WERI-Rb-1 (cell line): ENCODE measurements around the gene TM9SF4.

Experiments used
- DNase-seq: peaks from one replicate; pipeline ENCODE4 v3.0.0-alpha.2; 2020
- H3K27ac ChIP-seq: fragments of 250-450 bp; sonication (Bioruptor Pico); 2 replicates; pipeline ENCODE4 v1.5.1; 2020; ENCODE audit warnings: mild to moderate bottlenecking, moderate library complexity
- H3K27me3 ChIP-seq: fragments of 250-450 bp; sonication (Bioruptor Pico); 2 replicates; pipeline ENCODE4 v1.5.1; 2021; ENCODE audit warnings: mild to moderate bottlenecking, low read depth, moderate library complexity; ENCODE audit not compliant: insufficient read depth, severe bottlenecking
- H3K36me3 ChIP-seq: fragments of 250-450 bp; sonication (Bioruptor Pico); 2 replicates; pipeline ENCODE4 v1.5.1; 2020; ENCODE audit warnings: mild to moderate bottlenecking, moderate library complexity
- H3K4me3 ChIP-seq: 2 replicates; pipeline ENCODE4 v1.5.1; 2011; ENCODE audit warnings: low read depth, mild to moderate bottlenecking, control low read depth, low read length
- H3K9me3 ChIP-seq: fragments of 250-450 bp; sonication (Bioruptor Pico); 2 replicates; pipeline ENCODE4 v1.5.1; 2021; ENCODE audit warnings: mild to moderate bottlenecking, moderate library complexity; ENCODE audit not compliant: severe bottlenecking
- TF ChIP-seq, protein P1 (sequence below): IDR thresholded peaks from 2 replicates; pipeline ENCODE4 v1.5.1; 2011; ENCODE audit warnings: low read depth, mild to moderate bottlenecking, control low read depth, inconsistent platforms, low read length

Gene TM9SF4

DNA sequence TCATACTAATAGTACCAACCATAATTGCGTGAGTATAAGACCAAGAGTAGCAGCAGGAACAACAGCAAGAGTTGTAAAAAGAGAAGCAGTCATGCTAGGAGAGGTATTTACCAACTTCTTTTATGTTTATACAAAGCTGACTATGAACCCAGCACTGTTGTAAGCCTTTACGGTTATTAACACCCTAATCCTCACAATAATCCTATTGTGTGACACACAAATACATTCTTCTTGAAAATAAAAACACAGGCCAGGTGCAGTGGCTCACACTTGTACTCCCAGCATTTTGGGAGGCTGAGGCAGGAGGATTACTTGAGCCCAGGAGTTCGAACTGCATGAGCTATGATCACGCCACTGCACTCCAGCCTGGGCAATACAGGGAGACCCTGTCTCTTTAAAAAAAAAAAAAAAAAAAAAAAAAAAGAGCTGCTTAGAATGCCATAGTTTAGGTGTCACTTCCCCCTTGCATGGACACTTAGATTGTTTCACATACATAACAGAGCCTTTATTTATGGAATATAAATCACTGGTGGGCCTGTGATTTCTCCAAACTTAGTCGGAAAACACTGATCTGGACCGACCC lies 37.3 kb upstream of the TM9SF4 start:
- TF ChIP-seq, protein P1, sequence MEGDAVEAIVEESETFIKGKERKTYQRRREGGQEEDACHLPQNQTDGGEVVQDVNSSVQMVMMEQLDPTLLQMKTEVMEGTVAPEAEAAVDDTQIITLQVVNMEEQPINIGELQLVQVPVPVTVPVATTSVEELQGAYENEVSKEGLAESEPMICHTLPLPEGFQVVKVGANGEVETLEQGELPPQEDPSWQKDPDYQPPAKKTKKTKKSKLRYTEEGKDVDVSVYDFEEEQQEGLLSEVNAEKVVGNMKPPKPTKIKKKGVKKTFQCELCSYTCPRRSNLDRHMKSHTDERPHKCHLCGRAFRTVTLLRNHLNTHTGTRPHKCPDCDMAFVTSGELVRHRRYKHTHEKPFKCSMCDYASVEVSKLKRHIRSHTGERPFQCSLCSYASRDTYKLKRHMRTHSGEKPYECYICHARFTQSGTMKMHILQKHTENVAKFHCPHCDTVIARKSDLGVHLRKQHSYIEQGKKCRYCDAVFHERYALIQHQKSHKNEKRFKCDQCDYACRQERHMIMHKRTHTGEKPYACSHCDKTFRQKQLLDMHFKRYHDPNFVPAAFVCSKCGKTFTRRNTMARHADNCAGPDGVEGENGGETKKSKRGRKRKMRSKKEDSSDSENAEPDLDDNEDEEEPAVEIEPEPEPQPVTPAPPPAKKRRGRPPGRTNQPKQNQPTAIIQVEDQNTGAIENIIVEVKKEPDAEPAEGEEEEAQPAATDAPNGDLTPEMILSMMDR, result no peak
- no peak overlapping the region for H3K4me3 ChIP-seq
- no peak overlapping the region for H3K27ac ChIP-seq
- H3K36me3 ChIP-seq, result no peaks in the 10 kb centered on the region
- H3K9me3 ChIP-seq, result no peaks in the 10 kb centered on the region
- DNase-seq, result no peak
- H3K27me3 ChIP-seq, result no peaks in the 10 kb centered on the region

DNA sequence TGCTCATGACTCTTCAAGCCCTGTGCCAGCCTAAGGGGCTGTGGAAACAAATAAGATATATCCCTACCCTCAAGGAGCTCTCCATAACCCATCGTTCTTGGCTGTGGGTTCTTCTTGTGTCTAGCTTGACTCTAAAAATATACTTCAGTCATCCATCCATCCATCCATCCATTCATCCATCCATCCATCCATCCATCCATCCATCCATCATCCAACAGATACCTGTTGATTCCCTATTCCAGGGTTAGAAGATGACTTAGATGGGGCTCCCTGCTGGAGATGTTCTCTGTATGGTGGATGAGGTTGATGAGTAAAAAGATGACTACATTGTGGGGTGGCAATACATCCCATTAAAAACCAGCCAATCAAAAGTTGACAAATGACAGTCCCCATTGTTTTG lies 34.0 kb upstream of the TM9SF4 start:
- no peaks in the 10 kb centered on the region for H3K36me3 ChIP-seq
- H3K27me3 ChIP-seq, result no peaks in the 10 kb centered on the region
- H3K9me3 ChIP-seq, result no peaks in the 10 kb centered on the region
- no peak overlapping the region for H3K4me3 ChIP-seq
- no peak overlapping the region for H3K27ac ChIP-seq
- TF ChIP-seq, protein P1, result no peak
- no peak for DNase-seq

DNA sequence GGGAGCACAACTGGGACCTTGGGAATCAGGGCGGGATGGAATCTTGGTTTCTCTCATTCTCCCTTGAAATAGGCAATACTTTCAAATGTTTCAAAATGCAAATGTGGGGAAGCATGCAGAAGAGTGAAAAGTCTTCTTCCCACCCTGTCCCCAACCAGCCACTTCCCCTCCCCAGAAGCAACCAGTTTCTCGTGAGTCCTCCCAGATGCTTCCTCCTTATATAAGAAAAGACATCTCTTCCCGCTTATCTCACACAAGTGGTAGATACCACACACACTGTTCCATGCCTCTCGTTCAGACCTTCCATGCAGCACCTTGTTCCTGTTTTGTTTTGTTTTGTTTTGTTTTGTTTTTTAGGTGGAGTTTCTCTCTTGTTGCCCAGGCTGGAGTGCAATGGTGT lies 32.3 kb upstream of the TM9SF4 start:
- no peak overlapping the region for H3K4me3 ChIP-seq
- no peak for DNase-seq
- no peak overlapping the region for H3K27ac ChIP-seq
- no peaks in the 10 kb centered on the region for H3K9me3 ChIP-seq
- H3K27me3 ChIP-seq, result no peaks in the 10 kb centered on the region
- TF ChIP-seq, protein P1, result no peak
- H3K36me3 ChIP-seq, result no peaks in the 10 kb centered on the region

DNA sequence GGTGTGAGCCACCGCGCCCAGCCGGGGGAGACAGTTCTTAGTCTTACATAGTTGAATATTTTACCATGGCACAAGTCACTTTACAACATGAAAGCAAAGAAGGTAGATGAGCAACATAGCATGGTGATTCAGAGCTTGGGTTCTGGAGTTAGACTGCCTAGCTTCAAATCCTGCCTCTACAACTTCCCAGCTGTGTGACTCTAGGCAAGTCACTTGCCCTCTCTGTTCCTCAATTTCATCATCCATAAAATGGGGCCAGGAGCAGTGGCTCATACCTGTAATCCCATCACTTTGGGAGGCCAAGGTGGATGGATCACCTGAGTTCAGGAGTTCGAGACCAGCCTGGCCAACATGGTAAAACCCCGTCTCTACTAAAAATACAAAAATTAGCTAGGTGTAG lies 31.2 kb upstream of the TM9SF4 start:
- no peaks in the 10 kb centered on the region for H3K27me3 ChIP-seq

DNA sequence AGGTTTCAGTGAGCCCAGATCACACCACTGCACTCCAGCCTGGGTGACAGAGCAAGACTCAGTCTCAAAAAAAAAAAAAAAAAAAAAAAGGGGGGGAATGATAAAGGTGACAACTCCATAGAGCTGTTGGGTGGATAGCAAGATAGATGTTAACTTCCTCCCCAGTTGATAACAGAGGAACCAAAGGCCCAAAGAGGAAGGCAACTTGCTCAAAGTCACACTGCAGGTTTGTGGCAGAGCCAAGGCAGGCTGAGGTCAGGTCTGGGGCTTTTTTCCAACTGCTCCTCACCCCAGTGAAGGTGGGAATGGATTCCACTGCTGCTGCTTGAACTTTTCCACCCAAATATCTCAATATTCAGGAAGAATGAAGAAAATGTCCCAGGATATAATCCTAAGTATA lies 30.7 kb upstream of the TM9SF4 start:
- TF ChIP-seq, protein P1, result no peak
- Histone ChIP-seq H3K27ac (no peak overlapping the region), H3K36me3 (no peaks in the 10 kb centered on the region), H3K27me3 (no peaks in the 10 kb centered on the region), H3K4me3 (no peak overlapping the region), H3K9me3 (no peaks in the 10 kb centered on the region)
- DNase-seq, result no peak

More for the DNA sequence above, 31.2 kb upstream of the TM9SF4 start:
- H3K36me3 ChIP-seq, result no peaks in the 10 kb centered on the region
- DNase-seq, result no peak
- no peaks in the 10 kb centered on the region for H3K9me3 ChIP-seq
- H3K4me3 ChIP-seq, result no peak overlapping the region
- TF ChIP-seq, protein P1, result no peak
- H3K27ac ChIP-seq, result no peak overlapping the region

DNA sequence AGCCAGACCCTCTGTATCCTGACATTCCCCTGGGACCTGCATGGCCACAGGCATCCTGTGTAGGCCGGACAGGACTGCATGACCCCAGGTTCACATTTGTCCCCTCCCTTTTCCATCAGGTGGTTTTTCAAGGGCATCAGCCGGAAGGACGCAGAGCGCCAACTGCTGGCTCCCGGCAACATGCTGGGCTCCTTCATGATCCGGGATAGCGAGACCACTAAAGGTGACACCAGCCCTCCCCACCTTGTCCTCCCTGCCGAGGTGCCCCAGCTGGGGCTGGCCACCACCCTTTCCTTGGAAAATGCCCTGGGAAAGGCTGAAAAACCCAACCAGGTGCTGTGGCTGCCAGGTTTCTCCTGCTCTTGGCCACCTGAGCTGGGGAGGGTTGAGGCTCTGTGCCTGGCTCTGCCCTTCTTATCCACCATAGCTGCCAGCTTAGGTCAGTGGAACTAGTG lies 29.8 kb upstream of the TM9SF4 start:
- Histone ChIP-seq H3K27ac (no peak overlapping the region), H3K36me3 (no peaks in the 10 kb centered on the region), H3K9me3 (no peaks in the 10 kb centered on the region), H3K27me3 (no peaks in the 10 kb centered on the region), H3K4me3 (no peak overlapping the region)
- TF ChIP-seq, protein P1, result peak; percentile 14; the same call in 1 of the 2 replicates
- DNase-seq, result no peak
